Lower leg skin (tissue), 4 donors: ENCODE measurements around the gene AMFR. TPM values are rescaled to one million over a fixed set of nuclear protein-coding genes. Genes with fewer than 3 reads are reported as not detected.

ENCODE experiments used
- DNase-seq, 2 donors: peaks; one replicate each; pipeline ENCODE4 v3.0.0-alpha.2; 2019; ENCODE audit warnings: low spot score in 2 of 2
- H3K4me3 ChIP-seq: fragments of 200-600 bp; sonication (generic); 2 replicates; pipeline ENCODE4 v1.5.1; 2017; ENCODE audit warnings: mild to moderate bottlenecking, low read depth; ENCODE audit not compliant: poor library complexity, severe bottlenecking
- POLR2A ChIP-seq, 2 donors: fragments of 450-650 bp; IDR thresholded peaks; one replicate each; pipeline ENCODE4 v1.6.1; 2016 to 2017; ENCODE audit warnings: antibody characterized with exemption in 2 of 2, mild to moderate bottlenecking in 1 of 2, moderate library complexity in 1 of 2
- WGBS, 2 donors: methylation state at CpG; one replicate each; pipeline ENCODE4 v1.1.5; 2018; 5-methylcytosine and 5-hydroxymethylcytosine counted together
- intact Hi-C: fragments of 100-400 bp; cut with DNase I; formaldehyde crosslinking; loops from one replicate; pipeline ENCODE4 v1.15.0; 2023; ENCODE audit warnings: low total_unique reads
- total RNA-seq, 4 donors: library from RNA; depleted of rRNA; stranded (reverse); fragments of >200 nt; gene quantifications; one replicate each; pipeline ENCODE4 v1.1.0, GENCODE V29; 2016
- TF ChIP-seq, protein P1 (sequence below), 3 donors: fragments of 450-650 bp; IDR thresholded peaks; one replicate each; pipeline ENCODE4 v1.5.1; 2016; ENCODE audit warnings: antibody characterized with exemption in 3 of 3, mild to moderate bottlenecking in 3 of 3, moderate library complexity in 2 of 3

Gene AMFR
- total RNA-seq, 4 donors from 2014 or later, result 77.3 to 149 (median 124) TPM

GRCh38 chr16:56419740-56420548 is 5.4 kb downstream of the AMFR start:
- no peak overlapping the region for H3K4me3 ChIP-seq
- intact Hi-C loops, result no loop called here
- no peak for TF ChIP-seq POLR2A (IDR thresholded peaks at IDR 0.05)
- TF ChIP-seq, protein P1, sequence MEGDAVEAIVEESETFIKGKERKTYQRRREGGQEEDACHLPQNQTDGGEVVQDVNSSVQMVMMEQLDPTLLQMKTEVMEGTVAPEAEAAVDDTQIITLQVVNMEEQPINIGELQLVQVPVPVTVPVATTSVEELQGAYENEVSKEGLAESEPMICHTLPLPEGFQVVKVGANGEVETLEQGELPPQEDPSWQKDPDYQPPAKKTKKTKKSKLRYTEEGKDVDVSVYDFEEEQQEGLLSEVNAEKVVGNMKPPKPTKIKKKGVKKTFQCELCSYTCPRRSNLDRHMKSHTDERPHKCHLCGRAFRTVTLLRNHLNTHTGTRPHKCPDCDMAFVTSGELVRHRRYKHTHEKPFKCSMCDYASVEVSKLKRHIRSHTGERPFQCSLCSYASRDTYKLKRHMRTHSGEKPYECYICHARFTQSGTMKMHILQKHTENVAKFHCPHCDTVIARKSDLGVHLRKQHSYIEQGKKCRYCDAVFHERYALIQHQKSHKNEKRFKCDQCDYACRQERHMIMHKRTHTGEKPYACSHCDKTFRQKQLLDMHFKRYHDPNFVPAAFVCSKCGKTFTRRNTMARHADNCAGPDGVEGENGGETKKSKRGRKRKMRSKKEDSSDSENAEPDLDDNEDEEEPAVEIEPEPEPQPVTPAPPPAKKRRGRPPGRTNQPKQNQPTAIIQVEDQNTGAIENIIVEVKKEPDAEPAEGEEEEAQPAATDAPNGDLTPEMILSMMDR (IDR thresholded peaks at IDR 0.05), result no peak
- no peak for DNase-seq
- WGBS, 2 donors, result 82 to 85% methylated on average over 8 of the region's 8 CpGs

DNA sequence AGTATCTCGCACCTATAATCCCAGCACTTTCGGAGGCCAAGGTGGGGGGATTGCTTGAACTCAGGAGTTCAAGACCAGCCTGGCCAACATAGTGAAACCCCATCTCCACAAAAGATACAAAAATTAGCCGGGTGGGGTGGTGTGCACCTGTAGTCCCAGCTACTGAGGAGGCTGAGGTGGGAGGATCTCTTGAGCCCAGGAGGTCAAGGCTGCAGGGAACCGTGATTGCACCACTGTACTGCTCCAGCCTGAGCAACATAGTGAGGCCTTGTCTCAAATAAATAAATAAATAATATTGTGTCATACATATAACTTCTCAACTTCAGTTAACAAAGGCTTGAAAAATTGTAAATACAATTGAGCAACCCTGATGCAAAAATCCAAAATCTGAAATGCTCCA is 8.2 kb downstream of the AMFR start:
- no peak for TF ChIP-seq POLR2A (IDR thresholded peaks at IDR 0.05)
- TF ChIP-seq, protein P1 (IDR thresholded peaks at IDR 0.05), result no peak
- WGBS, 2 donors, result 95 to 96% methylated on average over 4 of the region's 4 CpGs
- no peak overlapping the region for H3K4me3 ChIP-seq
- no peak for DNase-seq
- intact Hi-C loops, result no loop called here

GRCh38 chr16:56415875-56416274 is 9.5 kb downstream of the AMFR start:
- intact Hi-C loops, result no loop called here
- no peak for DNase-seq
- no peak for TF ChIP-seq POLR2A (IDR thresholded peaks at IDR 0.05)
- TF ChIP-seq, protein P1 (IDR thresholded peaks at IDR 0.05), result no peak
- no peak overlapping the region for H3K4me3 ChIP-seq
- 75 to 88% methylated on average over 4 of the region's 4 CpGs for WGBS, 2 donors

GRCh38 chr16:56414366-56414765 is 11.0 kb downstream of the AMFR start:
- intact Hi-C loops, result no loop called here
- DNase-seq, result no peak
- TF ChIP-seq POLR2A (IDR thresholded peaks at IDR 0.05), result no peak
- TF ChIP-seq, protein P1 (IDR thresholded peaks at IDR 0.05), result no peak
- WGBS, 2 donors, result 92 to 93% methylated on average over 5 of the region's 5 CpGs
- no peak overlapping the region for H3K4me3 ChIP-seq

- 73 to 75% methylated on average over 5 of the region's 5 CpGs for WGBS, 2 donors
- intact Hi-C loops, result no loop called here
- TF ChIP-seq, protein P1 (IDR thresholded peaks at IDR 0.05), result no peak
- TF ChIP-seq POLR2A (IDR thresholded peaks at IDR 0.05), result no peak
- no peak overlapping the region for H3K4me3 ChIP-seq
- no peak for DNase-seq
Observed at GRCh38 chr16:56413381-56413780, 12.0 kb downstream of the AMFR start.

DNA sequence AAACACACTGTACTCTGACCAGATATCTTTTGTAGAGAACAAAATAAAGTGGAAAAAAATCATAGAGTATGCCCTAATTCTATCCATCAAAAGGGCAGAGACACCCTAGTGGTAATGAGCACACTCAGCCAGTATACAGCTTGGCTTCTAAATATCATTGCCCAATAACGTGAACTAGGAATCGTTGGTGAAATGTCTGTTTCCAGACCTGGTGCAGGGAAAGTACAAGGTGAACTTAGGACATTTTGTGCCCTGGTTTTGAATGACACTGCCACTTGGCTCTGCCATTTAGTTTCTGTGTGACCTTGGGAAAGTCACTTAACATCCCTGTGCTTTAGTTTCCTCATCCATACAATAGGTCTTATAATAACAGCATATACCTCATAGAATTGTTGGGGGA is 13.7 kb downstream of the AMFR start:
- no peak overlapping the region for H3K4me3 ChIP-seq
- 83 to 94% methylated on average over 2 of the region's 2 CpGs for WGBS, 2 donors
- intact Hi-C loops, result no loop called here
- TF ChIP-seq, protein P1 (IDR thresholded peaks at IDR 0.05), result no peak
- no peak for TF ChIP-seq POLR2A (IDR thresholded peaks at IDR 0.05)
- DNase-seq, result no peak
